ENCODE data around the gene KRT72.

Gene KRT72

DNA sequence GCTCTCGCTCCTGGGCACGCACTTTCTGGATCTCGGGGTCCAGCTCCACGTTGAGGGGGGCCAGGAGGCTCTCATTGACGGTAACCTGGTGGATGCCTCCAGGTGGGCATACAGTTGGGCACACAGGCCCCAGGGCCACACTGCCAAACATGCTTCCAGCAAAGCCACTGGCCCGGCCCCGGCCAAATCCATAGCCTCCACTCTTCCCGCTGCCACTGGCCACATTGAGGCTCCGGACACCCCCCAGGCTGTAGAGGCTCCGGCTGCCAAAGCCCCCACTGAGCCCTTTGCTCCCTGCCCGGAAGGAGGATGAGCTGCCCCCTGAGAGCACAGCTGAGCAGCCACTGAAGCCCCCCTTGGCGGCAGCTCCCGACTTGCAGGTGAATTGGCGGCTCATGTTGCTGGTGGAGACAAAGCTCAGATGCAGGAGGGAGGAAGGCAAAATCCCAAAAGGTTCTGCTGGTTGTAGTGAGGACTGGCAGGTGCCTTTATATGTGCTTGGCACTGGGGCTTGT, 48.5 kb downstream of the KRT72 start, which contains the start of gene KRT71:
KRT71 (minus strand) TSS at position 465 of the 515 bp plus-strand sequence; CDS start at position 397, 68 bp downstream.
- in situ Hi-C loops (cut with MboI; ENCODE audit: low sequenced_read_pairs) = no loop called here

DNA sequence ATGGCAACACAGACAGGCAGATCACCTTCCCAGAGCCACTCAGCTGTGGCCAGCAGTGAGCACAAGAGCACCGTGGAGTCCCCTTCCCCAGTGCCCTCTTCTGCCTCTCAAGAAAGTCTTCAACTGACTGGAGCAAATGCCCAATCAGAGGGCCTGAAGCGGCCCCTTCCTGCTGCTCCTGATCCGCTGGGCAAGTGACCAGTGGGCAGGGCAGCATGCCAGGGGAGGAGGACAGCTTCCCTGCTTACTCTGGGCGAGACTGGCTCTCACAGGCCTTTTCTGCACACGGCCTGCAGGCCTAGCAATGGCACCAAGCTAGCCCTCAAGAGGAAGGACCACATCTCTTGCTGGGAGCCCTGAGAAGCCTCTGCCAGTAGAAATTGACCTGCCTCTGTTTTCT, 49.2 kb downstream of the KRT72 start:
- in situ Hi-C loops (cut with MboI; ENCODE audit: low sequenced_read_pairs) = no loop called here

GRCh38 chr12:52551216-52551865, 49.9 kb downstream of the KRT72 start:
- in situ Hi-C loops (cut with MboI; ENCODE audit: low sequenced_read_pairs) = no loop called here

DNA sequence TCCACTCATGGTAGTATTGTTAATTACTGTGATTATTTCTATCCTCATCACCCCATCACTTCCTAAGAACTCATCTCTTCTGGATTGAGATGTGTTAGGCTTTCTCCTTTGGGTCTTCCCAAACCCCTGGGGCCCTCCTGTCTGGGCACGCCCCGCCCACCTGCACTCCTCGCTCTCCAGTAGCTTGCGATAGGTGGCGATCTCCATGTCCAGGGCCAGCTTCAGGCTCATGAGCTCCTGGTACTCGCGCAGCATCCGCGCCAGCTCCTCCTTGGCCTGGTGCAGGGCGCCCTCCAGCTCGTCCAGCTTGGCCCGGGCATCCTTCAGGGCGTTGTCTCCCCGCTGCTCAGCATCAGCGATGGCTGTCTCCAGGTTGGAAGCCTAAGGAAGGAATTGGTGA, 55.1 kb downstream of the KRT72 start:
- in situ Hi-C loops (cut with MboI; ENCODE audit: low sequenced_read_pairs) = no loop called here

- in situ Hi-C loops (cut with MboI; ENCODE audit: low sequenced_read_pairs) = no loop called here
Observed at GRCh38 chr12:52543985-52544883, 57.0 kb downstream of the KRT72 start.

DNA sequence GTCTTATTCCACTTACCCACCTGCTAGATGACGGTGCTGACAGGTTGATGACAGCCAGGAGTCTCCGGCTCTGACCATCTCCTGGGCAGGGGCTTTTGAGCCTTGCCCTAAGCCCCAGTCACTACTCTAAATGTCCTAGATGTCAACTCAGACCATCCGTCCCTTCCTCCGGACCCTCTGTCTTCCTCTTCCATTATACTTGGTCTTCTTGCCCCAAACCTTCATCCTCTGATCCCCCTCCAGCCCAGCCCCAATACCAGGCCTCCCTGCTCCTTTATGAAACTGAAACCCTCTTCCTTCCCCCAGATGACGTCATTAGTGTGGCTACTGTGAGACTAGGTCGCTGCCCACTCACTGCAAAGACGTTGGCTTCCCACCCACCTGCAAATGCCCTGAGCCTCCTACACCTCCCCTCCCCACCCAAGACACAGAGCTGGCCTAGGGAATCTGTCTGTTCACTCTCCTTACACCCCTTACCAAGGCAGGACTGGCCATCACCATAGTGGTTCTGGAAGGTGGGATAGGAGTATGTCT, 58.4 kb downstream of the KRT72 start:
- in situ Hi-C loops (cut with MboI; ENCODE audit: low sequenced_read_pairs) = no loop called here

- in situ Hi-C loops (cut with MboI; ENCODE audit: low sequenced_read_pairs) = no loop called here
Observed at GRCh38 chr12:52542157-52542556, 59.1 kb downstream of the KRT72 start.

DNA sequence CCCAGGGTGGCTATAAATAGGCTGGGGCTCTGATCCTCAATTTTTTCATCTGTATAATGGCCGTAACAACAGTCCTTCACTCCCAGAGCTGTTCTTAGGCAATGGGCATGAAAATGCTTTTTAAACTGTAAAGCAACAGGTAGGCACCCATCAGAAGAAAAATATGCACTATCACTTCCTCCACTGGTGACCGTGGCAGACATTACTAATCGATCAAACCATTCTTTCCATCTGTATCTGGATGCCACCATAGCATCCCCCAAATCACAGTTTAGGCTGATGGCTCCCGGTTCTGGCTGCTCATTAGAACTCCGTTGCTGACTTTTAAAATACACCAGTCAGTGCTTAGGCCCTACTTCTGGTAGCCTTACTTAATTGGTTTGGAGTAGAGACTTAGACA, 59.6 kb downstream of the KRT72 start:
- in situ Hi-C loops (cut with MboI; ENCODE audit: low sequenced_read_pairs) = no loop called here

DNA sequence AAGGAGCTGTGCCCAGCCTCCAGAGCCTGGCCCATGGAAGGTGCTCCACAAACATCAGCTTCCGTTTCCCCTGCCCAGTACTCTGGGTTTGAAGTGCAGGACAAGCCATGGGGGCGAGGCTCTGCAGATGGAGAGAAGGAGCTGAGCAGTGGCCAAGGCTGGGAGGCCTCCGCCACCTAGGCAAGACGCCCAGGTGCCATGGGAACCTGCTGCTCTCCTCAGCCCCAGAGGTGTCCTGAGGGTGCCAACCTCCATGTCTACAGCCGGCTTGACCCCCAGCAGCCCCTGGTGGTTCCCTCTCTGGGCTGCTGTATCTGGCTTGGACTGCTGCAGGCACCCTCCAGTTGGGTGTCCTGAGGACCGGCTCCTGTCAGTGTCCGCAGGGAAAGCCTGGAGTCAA, 60.7 kb downstream of the KRT72 start:
- in situ Hi-C loops (cut with MboI; ENCODE audit: low sequenced_read_pairs) = no loop called here

DNA sequence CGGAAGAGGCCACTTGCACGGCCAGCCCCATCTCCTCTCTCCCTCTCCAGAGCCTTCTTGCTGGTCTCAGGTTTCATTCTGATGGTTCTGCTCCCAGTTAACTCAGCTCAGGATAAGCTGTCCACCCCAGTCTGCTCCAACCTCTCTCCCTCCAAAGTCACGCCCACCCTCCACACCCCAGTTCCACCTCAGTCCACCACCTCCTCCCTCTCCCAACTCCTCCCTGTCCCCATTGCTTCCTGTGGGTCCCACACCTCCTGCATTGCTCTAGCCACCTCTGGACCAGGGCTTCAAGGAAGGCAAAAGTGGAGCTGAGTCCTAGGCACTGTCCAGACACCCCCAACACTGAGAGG, 61.5 kb downstream of the KRT72 start:
- in situ Hi-C loops (cut with MboI; ENCODE audit: low sequenced_read_pairs) = no loop called here

GRCh38 chr12:52539083-52539820, 62.0 kb downstream of the KRT72 start:
- in situ Hi-C loops (cut with MboI; ENCODE audit: low sequenced_read_pairs) = no loop called here

DNA sequence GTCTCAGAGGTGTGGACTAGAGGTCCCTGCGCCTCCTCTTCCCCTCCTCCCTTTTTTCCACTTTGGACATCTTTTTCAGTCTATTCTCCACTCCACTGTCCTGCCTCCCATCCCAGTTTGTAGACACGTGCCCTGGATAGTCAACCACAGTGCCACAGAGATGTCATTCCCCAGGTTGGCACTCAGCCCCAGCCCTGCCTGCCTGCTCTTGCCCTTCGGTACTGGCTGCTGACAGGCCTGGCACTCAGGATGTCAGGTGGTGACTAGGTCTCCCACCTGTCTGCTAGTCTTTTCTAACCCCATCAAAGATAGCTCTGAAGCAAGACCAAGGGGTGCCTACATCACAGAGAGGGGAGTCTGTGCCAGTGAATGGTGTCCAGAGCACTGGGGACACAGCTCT, 64.2 kb downstream of the KRT72 start:
- in situ Hi-C loops (cut with MboI; ENCODE audit: low sequenced_read_pairs) = no loop called here

Measured in HL-60/S4 treated with phorbol 12-myristate 13-acetate at 8.2 ng/mL for 4 days and 3 days (cell line).